Loucy (cell line): ENCODE measurements around the gene SCAMP2.

Source experiments
- CTCF ChIP-seq: fragments of 200-600 bp; sonication (generic); conservative IDR thresholded peaks from 2 replicates; pipeline ENCODE4 v1.5.1; 2014; ENCODE audit warnings: mild to moderate bottlenecking, antibody characterized with exemption, low read length
- EZH2phosphoT487 ChIP-seq: fragments of 200-600 bp; IDR thresholded peaks from 2 replicates; pipeline ENCODE4 v1.6.1; 2018; ENCODE audit warnings: antibody characterized with exemption, mild to moderate bottlenecking, moderate library complexity, borderline replicate concordance

GRCh38 chr15:74851960-74852359, 21.2 kb downstream of the SCAMP2 start:
- TF ChIP-seq CTCF (no peak), EZH2phosphoT487 (no peak)
